Right lobe of liver (tissue), 6 donors: ENCODE measurements around the gene UNC5C. TPM values are rescaled to one million over a fixed set of nuclear protein-coding genes. Genes with fewer than 3 reads are reported as not detected.

Experiments
- ATAC-seq, 4 donors: fragments of 200-7000 bp; cut with Tn5 transposase; one replicate each; pipeline ENCODE4 v1.9.1; 2020; ENCODE audit warnings: mild to moderate bottlenecking in 4 of 4, moderate library complexity in 4 of 4
- DNase-seq, 3 donors: peaks; one replicate each; pipeline ENCODE4 v3.0.0-alpha.2; 2020
- H3K27ac ChIP-seq, 3 donors: fragments of 200-600 bp; one replicate each; pipeline ENCODE4 v1.8.0; 2022
- H3K27me3 ChIP-seq, 2 donors: fragments of 200-600 bp; one replicate each; pipeline ENCODE4 v1.8.0; 2022
- H3K36me3 ChIP-seq, 4 donors: fragments of 200-600 bp; sonication (generic) in 1 of 4; one replicate each; pipeline versions ENCODE4 v1.5.1 to v1.8.0; 2017 to 2022; ENCODE audit warnings: control low read depth in 1 of 4
- H3K4me1 ChIP-seq, 4 donors: fragments of 200-600 bp; sonication (generic) in 1 of 4; one replicate each; pipeline versions ENCODE4 v1.5.1 to v1.8.0; 2017 to 2022; ENCODE audit warnings: control low read depth in 1 of 4
- H3K4me3 ChIP-seq, 3 donors: fragments of 200-600 bp; one replicate each; pipeline ENCODE4 v1.8.0; 2022
- H3K9me3 ChIP-seq, 4 donors: fragments of 200-600 bp; sonication (generic) in 1 of 4; one replicate each; pipeline versions ENCODE4 v1.5.1 to v1.8.0; 2017 to 2022; ENCODE audit warnings: control low read depth in 1 of 4
- POLR2A ChIP-seq: fragments of 450-650 bp; IDR thresholded peaks from one replicate; pipeline ENCODE4 v1.6.1; 2017; ENCODE audit warnings: antibody characterized with exemption, mild to moderate bottlenecking
- WGBS: methylation state at CpG from one replicate; pipeline ENCODE4 v1.1.6; 2018; ENCODE audit warnings: low coverage, low lambda C conversion rate; ENCODE audit not compliant: insufficient coverage; ENCODE audit errors: missing lambda C conversion rate; 5-methylcytosine and 5-hydroxymethylcytosine counted together
- intact Hi-C, 2 donors: fragments of 100-400 bp; cut with DNase I; formaldehyde crosslinking; loops; one replicate each; pipeline versions ENCODE4 v1.11.2 to v1.14.1; 2022
- long read RNA-seq: library from polyadenylated mRNA; unstranded; transcript quantifications from one replicate; pipeline ENCODE4 v2.0.0, GENCODE V29; 2019
- total RNA-seq, 6 experiments: library from RNA; depleted of rRNA in 2 of 6; stranded (reverse); fragments of >200 nt in 2 of 6; fragmentation: NEBNext Ultra II Directional in 3 of 6; extraction: Animal tissue kit (Norgen Biotek cat#: 25700) in 3 of 6; gene quantifications; one replicate each; pipeline versions ENCODE4 v1.1.0 to v1.2.4, GENCODE V29; 2016 to 2023
- TF ChIP-seq, protein P1 (sequence below), 4 donors: fragments of 200-600 bp in 3 of 4; fragments of 450-650 bp in 1 of 4; IDR thresholded peaks; one replicate each; pipeline versions ENCODE4 v1.5.1 to v1.8.0; 2016 to 2022; ENCODE audit warnings: antibody characterized with exemption in 4 of 4, mild to moderate bottlenecking in 2 of 4
- donor health status: DM: no; HTN: yes; CAD: no.
- donor health status: DM: no; HTN: no; CAD: no.
- donor health status: DM: no; HTN: no; CAD: no.
- donor health status: DM: no; HTN: yes; CAD: no.
- donor health status: DM: no; HTN: yes; CAD: no.

The UNC5C gene
- under 1 TPM; 0.50 to 0.71 (median 0.63) TPM for total RNA-seq
- long read RNA-seq: 0 reads

GRCh38 chr4:95548738-95549245, at the start of gene UNC5C:
UNC5C (minus strand) TSS chr4:95548973.
- peaks cover 0 to 13% (median 0%) of the 10 kb centered on the region in 4 donors for H3K4me1 ChIP-seq
- H3K36me3 ChIP-seq: no peaks in the 10 kb centered on the region
- H3K9me3 ChIP-seq: no peaks in the 10 kb centered on the region
- intact Hi-C loops: no loop called here
- 0% methylated on average over 16 of the region's 37 CpGs for WGBS
- H3K27me3 ChIP-seq: peaks cover 0 to 10% of the 10 kb centered on the region in 2 donors
- ATAC-seq (peak; percentile 57 to 70 (median 58)), DNase-seq (peak; percentile 40 to 61 (median 51))
- peak within 1 kb of the TSS; percentile 47 to 61 (median 58) for H3K27ac ChIP-seq
- TF ChIP-seq, protein P1, sequence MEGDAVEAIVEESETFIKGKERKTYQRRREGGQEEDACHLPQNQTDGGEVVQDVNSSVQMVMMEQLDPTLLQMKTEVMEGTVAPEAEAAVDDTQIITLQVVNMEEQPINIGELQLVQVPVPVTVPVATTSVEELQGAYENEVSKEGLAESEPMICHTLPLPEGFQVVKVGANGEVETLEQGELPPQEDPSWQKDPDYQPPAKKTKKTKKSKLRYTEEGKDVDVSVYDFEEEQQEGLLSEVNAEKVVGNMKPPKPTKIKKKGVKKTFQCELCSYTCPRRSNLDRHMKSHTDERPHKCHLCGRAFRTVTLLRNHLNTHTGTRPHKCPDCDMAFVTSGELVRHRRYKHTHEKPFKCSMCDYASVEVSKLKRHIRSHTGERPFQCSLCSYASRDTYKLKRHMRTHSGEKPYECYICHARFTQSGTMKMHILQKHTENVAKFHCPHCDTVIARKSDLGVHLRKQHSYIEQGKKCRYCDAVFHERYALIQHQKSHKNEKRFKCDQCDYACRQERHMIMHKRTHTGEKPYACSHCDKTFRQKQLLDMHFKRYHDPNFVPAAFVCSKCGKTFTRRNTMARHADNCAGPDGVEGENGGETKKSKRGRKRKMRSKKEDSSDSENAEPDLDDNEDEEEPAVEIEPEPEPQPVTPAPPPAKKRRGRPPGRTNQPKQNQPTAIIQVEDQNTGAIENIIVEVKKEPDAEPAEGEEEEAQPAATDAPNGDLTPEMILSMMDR (IDR thresholded peaks at IDR 0.05): no peak
- TF ChIP-seq POLR2A: peak; percentile 26
- H3K4me3 ChIP-seq: peak within 1 kb of the TSS; percentile 33 to 53 (median 44)

GRCh38 chr4:95596676-95597075, 47.9 kb upstream of the UNC5C start:
- Histone ChIP-seq H3K27me3 (no peaks in the 10 kb centered on the region), H3K27ac (no peak overlapping the region), H3K4me3 (no peak overlapping the region), H3K9me3 (no peaks in the 10 kb centered on the region), H3K4me1 (no peaks in the 10 kb centered on the region), H3K36me3 (no peaks in the 10 kb centered on the region)
- intact Hi-C loops: no loop called here
- DNase-seq (no peak), ATAC-seq (no peak)
- TF ChIP-seq, protein P1 (IDR thresholded peaks at IDR 0.05): no peak
- TF ChIP-seq POLR2A: no peak
- 56% methylated on average over 7 of the region's 7 CpGs for WGBS

GRCh38 chr4:95594629-95595028, 45.9 kb upstream of the UNC5C start:
- DNase-seq (no peak), ATAC-seq (no peak)
- 67% methylated on average over 1 of the region's 1 CpG for WGBS
- Histone ChIP-seq H3K36me3 (no peaks in the 10 kb centered on the region), H3K9me3 (no peaks in the 10 kb centered on the region), H3K27me3 (no peaks in the 10 kb centered on the region), H3K4me1 (no peaks in the 10 kb centered on the region), H3K27ac (no peak overlapping the region), H3K4me3 (no peak overlapping the region)
- no peak for TF ChIP-seq POLR2A
- TF ChIP-seq, protein P1 (IDR thresholded peaks at IDR 0.05): no peak
- intact Hi-C loops: no loop called here

DNA sequence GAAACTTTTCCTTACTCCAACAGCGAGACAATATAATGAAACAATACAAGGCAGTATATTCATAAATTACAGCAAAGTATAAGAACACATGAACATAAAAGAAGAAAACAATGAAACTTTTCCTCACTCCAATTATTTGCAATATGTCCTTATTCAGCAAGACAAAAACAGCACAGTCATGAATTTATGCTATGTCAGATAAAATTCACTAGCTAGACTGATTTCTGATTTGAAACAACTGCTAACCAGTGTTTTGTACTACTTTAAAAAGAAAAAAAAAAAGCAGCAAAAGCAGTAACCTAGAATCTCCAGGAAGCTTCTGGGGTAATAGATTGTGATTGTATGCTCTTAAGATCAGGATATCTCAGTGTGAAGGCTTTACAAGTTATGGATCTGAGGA, 45.2 kb upstream of the UNC5C start:
- Histone ChIP-seq H3K4me1 (no peaks in the 10 kb centered on the region), H3K27me3 (no peaks in the 10 kb centered on the region), H3K4me3 (no peak overlapping the region), H3K9me3 (no peaks in the 10 kb centered on the region), H3K36me3 (no peaks in the 10 kb centered on the region), H3K27ac (no peak overlapping the region)
- TF ChIP-seq POLR2A: no peak
- TF ChIP-seq, protein P1 (IDR thresholded peaks at IDR 0.05): no peak
- WGBS: 70% methylated on average over 1 of the region's 1 CpG
- intact Hi-C loops: no loop called here
- ATAC-seq (no peak), DNase-seq (no peak)
